Neural cell (in vitro differentiated cells): Measurements from ENCODE around the gene SHF. TPM values are rescaled to one million over a fixed set of nuclear protein-coding genes. Genes with fewer than 3 reads are reported as not detected.

Source experiments
- H2AFZ ChIP-seq: fragments of 200-600, 300-800 bp; sonication (generic), shearing (Covaris generic); 2 replicates; pipeline ENCODE4 v1.6.0; 2014; ENCODE audit warnings: low read depth, mild to moderate bottlenecking, antibody characterized with exemption, low read length, moderate library complexity
- H3F3A ChIP-seq: fragments of 200-600 bp; shearing (Covaris generic); 2 replicates; pipeline ENCODE4 v1.6.1; 2016; ENCODE audit warnings: mild to moderate bottlenecking, moderate library complexity, mixed read lengths, antibody characterized with exemption, low read length; ENCODE audit not compliant: insufficient read depth, poor library complexity, severe bottlenecking
- H3K27ac ChIP-seq: fragments of 200-600, 300-800 bp; sonication (generic), shearing (Covaris generic); 2 replicates; pipeline ENCODE4 v1.5.1; 2014; ENCODE audit warnings: mild to moderate bottlenecking, low read length, moderate library complexity
- H3K27me3 ChIP-seq: fragments of 300-800, 200-600 bp; sonication (generic), shearing (Covaris generic); 2 replicates; pipeline ENCODE4 v1.6.0; 2014; ENCODE audit warnings: mild to moderate bottlenecking, low read depth, low read length, moderate library complexity; ENCODE audit not compliant: insufficient read depth
- H3K36me3 ChIP-seq: fragments of 300-800, 200-600 bp; sonication (generic), shearing (Covaris generic); 2 replicates; pipeline ENCODE4 v1.5.1; 2014; ENCODE audit warnings: mild to moderate bottlenecking, antibody characterized with exemption, low read length, moderate library complexity; ENCODE audit not compliant: insufficient read depth
- H3K4me2 ChIP-seq: fragments of 300-800, 200-600 bp; sonication (generic), shearing (Covaris generic); 2 replicates; pipeline ENCODE4 v1.6.0; 2014; ENCODE audit warnings: mild to moderate bottlenecking, low read length
- H3K4me3 ChIP-seq: fragments of 300-800, 200-600 bp; sonication (generic), shearing (Covaris generic); 2 replicates; pipeline ENCODE4 v1.5.1; 2014; ENCODE audit warnings: mild to moderate bottlenecking, low read length, moderate library complexity
- H3K79me2 ChIP-seq: fragments of 200-600 bp; shearing (Covaris generic); replicated peaks from 2 replicates; pipeline ENCODE4 v1.6.0; 2014; ENCODE audit warnings: mild to moderate bottlenecking, low read length, moderate library complexity; ENCODE audit not compliant: insufficient read depth
- H3K9ac ChIP-seq: fragments of 300-800, 200-600 bp; sonication (generic), shearing (Covaris generic); 2 replicates; pipeline ENCODE4 v1.6.1; 2016; ENCODE audit warnings: mild to moderate bottlenecking, low read length, mixed read lengths
- H3K9me2 ChIP-seq: fragments of 200-600 bp; shearing (Covaris generic); 2 replicates; pipeline ENCODE4 v1.6.1; 2016; ENCODE audit warnings: mild to moderate bottlenecking, low read length, mixed read lengths; ENCODE audit not compliant: insufficient read depth
- H3K9me3 ChIP-seq: fragments of 200-600, 300-800 bp; sonication (generic), shearing (Covaris generic); 2 replicates; pipeline ENCODE4 v1.6.1; 2016; ENCODE audit warnings: mild to moderate bottlenecking, mixed run types, low read length, moderate library complexity, mixed read lengths
- H4K20me1 ChIP-seq: fragments of 200-600 bp; shearing (Covaris generic); 2 replicates; pipeline ENCODE4 v1.6.1; 2016; ENCODE audit warnings: mild to moderate bottlenecking, mixed run types; ENCODE audit not compliant: insufficient read depth
- EP300 ChIP-seq: fragments of 450-650 bp; conservative IDR thresholded peaks from 2 replicates; pipeline ENCODE4 v1.6.1; 2014; ENCODE audit warnings: antibody characterized with exemption, mild to moderate bottlenecking, moderate library complexity; ENCODE audit not compliant: poor library complexity, severe bottlenecking
- EZH2 ChIP-seq: fragments of 200-600, 300-800 bp; shearing (Covaris generic), sonication (generic); IDR thresholded peaks from 2 replicates; pipeline ENCODE4 v1.6.1; 2014; ENCODE audit warnings: antibody characterized with exemption, low read length, borderline replicate concordance, mild to moderate bottlenecking; ENCODE audit not compliant: insufficient read depth, poor library complexity, severe bottlenecking
- MXI1 ChIP-seq: fragments of 450-650 bp; conservative IDR thresholded peaks from 2 replicates; pipeline ENCODE4 v1.6.1; 2014; ENCODE audit warnings: antibody characterized with exemption, mild to moderate bottlenecking; ENCODE audit not compliant: poor library complexity, severe bottlenecking
- POLR2AphosphoS5 ChIP-seq: IDR thresholded peaks from 2 replicates; pipeline ENCODE4 v1.6.1; 2012
- RAD21 ChIP-seq: fragments of 450-650 bp; conservative IDR thresholded peaks from 2 replicates; pipeline ENCODE4 v1.6.1; 2014; ENCODE audit warnings: antibody characterized with exemption, mild to moderate bottlenecking, moderate library complexity
- REST ChIP-seq: IDR thresholded peaks from 2 replicates; pipeline ENCODE4 v1.6.1; 2012; ENCODE audit warnings: borderline replicate concordance
- SMC3 ChIP-seq: fragments of 450-650 bp; conservative IDR thresholded peaks from 2 replicates; pipeline ENCODE4 v1.6.1; 2014; ENCODE audit warnings: antibody characterized with exemption, mild to moderate bottlenecking, moderate library complexity; ENCODE audit not compliant: poor library complexity
- TAF1 ChIP-seq: IDR thresholded peaks from 2 replicates; pipeline ENCODE4 v1.6.1; 2012; ENCODE audit warnings: low read depth
- polyA plus RNA-seq: library from polyadenylated mRNA; depleted of rRNA; stranded (reverse); fragments of >200 nt; gene quantifications from 2 replicates; pipeline ENCODE4 v1.2.3, GENCODE V29; 2014
- TF ChIP-seq, protein P1 (sequence below): fragments of 450-650 bp; IDR thresholded peaks from 2 replicates; pipeline ENCODE4 v1.5.1; 2014; ENCODE audit warnings: antibody characterized with exemption, mild to moderate bottlenecking, moderate library complexity; ENCODE audit not compliant: poor library complexity, severe bottlenecking

SHF gene
- polyA plus RNA-seq, 1 donor from 2014 or later, result 41.5 TPM

GRCh38 chr15:45234562-45235235 is 46.9 kb upstream of the SHF start:
- Histone ChIP-seq H3K36me3 (no peaks in the 10 kb centered on the region), H2AFZ (no peak overlapping the region), H3K4me2 (no peak overlapping the region), H3K4me3 (no peak overlapping the region), H3K9ac (no peak overlapping the region), H3K9me2 (no peaks in the 10 kb centered on the region), H4K20me1 (no peaks in the 10 kb centered on the region), H3K9me3 (no peaks in the 10 kb centered on the region), H3F3A (no peaks in the 10 kb centered on the region), H3K79me2 (no peaks in the 10 kb centered on the region), H3K27ac (no peak overlapping the region), H3K27me3 (no peaks in the 10 kb centered on the region)
- TF ChIP-seq RAD21 (no peak), TAF1 (no peak), SMC3 (no peak)
- TF ChIP-seq, protein P1, sequence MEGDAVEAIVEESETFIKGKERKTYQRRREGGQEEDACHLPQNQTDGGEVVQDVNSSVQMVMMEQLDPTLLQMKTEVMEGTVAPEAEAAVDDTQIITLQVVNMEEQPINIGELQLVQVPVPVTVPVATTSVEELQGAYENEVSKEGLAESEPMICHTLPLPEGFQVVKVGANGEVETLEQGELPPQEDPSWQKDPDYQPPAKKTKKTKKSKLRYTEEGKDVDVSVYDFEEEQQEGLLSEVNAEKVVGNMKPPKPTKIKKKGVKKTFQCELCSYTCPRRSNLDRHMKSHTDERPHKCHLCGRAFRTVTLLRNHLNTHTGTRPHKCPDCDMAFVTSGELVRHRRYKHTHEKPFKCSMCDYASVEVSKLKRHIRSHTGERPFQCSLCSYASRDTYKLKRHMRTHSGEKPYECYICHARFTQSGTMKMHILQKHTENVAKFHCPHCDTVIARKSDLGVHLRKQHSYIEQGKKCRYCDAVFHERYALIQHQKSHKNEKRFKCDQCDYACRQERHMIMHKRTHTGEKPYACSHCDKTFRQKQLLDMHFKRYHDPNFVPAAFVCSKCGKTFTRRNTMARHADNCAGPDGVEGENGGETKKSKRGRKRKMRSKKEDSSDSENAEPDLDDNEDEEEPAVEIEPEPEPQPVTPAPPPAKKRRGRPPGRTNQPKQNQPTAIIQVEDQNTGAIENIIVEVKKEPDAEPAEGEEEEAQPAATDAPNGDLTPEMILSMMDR, result no peak

GRCh38 chr15:45231864-45232562 is 44.2 kb upstream of the SHF start:
- Histone ChIP-seq H3K4me2 (no peak overlapping the region), H3F3A (no peaks in the 10 kb centered on the region), H3K27ac (no peak overlapping the region), H3K79me2 (no peaks in the 10 kb centered on the region), H3K9me3 (no peaks in the 10 kb centered on the region), H3K27me3 (no peaks in the 10 kb centered on the region), H2AFZ (no peak overlapping the region), H3K36me3 (no peaks in the 10 kb centered on the region), H4K20me1 (no peaks in the 10 kb centered on the region), H3K4me3 (no peak overlapping the region), H3K9me2 (no peaks in the 10 kb centered on the region), H3K9ac (no peak overlapping the region)
- TF ChIP-seq EZH2 (no peak), POLR2AphosphoS5 (no peak), RAD21 (no peak), SMC3 (no peak), MXI1 (no peak), EP300 (no peak), TAF1 (no peak), REST (no peak)
- TF ChIP-seq, protein P1, result no peak
